Activated CD4-positive, alpha-beta T cell treated with anti-CD3 and anti-CD28 coated beads, Interleukin-2, amount 10 ng/mL, durations not matched to agents 24 days and 14 days (primary cell): ENCODE results near the gene LAMP1. TPM values are rescaled to one million over a fixed set of nuclear protein-coding genes. Genes with fewer than 3 reads are reported as not detected.

Experiments
- DNase-seq: peaks from one replicate; pipeline ENCODE4 v3.0.0; 2022
- H3K27ac Mint-ChIP-seq: one replicate; pipeline ENCODE4 v1.8.0; 2022; ENCODE audit warnings: mild to moderate bottlenecking, mixed read lengths
- H3K27me3 Mint-ChIP-seq: one replicate; pipeline ENCODE4 v1.8.0; 2022; ENCODE audit warnings: mixed read lengths
- H3K36me3 Mint-ChIP-seq: one replicate; pipeline ENCODE4 v1.8.0; 2022; ENCODE audit warnings: low read depth, mild to moderate bottlenecking, mixed read lengths
- H3K4me1 Mint-ChIP-seq: one replicate; pipeline ENCODE4 v1.8.0; 2021; ENCODE audit warnings: mixed read lengths
- H3K4me3 Mint-ChIP-seq: one replicate; pipeline ENCODE4 v1.8.0; 2022; ENCODE audit warnings: mild to moderate bottlenecking, moderate library complexity, mixed read lengths
- H3K9me3 Mint-ChIP-seq: one replicate; pipeline ENCODE4 v1.8.0; 2021; ENCODE audit warnings: mixed read lengths
- intact Hi-C: fragments of 100-400 bp; cut with micrococcal nuclease; formaldehyde crosslinking; loops from one replicate; pipeline ENCODE4 v1.15.1; 2023
- total RNA-seq: library from RNA; stranded (reverse); gene quantifications from 2 replicates; pipeline ENCODE4 v1.2.3, GENCODE V29; 2022

LAMP1 gene
- total RNA-seq, 1 donor from 2014 or later = 57.5 TPM

- H3K27me3 Mint-ChIP-seq = no peaks in the 10 kb centered on the region
- H3K36me3 Mint-ChIP-seq = peaks cover 27% of the 10 kb centered on the region
These were observed 27.4 kb downstream of the LAMP1 start for GRCh38 chr13:113324398-113324797.

DNA sequence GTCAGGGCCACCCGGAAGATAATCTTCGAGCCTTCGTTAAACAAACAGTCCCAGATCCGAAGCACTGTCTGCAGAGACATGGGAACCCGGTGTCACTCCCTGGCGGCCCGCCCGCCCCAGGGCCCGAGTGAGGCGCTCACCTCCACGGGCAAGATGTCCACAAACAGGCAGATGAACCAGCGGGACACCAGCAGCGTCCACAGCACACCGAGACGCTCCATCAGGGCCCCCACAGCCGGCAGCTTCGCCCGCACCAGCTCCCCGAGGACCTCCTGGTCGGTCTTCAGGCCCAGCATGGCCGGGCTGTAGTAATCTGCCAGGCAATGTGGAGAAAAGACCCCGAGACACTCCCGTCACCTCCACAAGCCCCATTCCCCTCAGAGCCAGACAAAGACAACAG lies 28.7 kb downstream of the LAMP1 start:
- peaks cover 22% of the 10 kb centered on the region for H3K36me3 Mint-ChIP-seq
- no peak overlapping the region for H3K4me3 Mint-ChIP-seq
- no peak overlapping the region for H3K27ac Mint-ChIP-seq
- DNase-seq = no peak
- intact Hi-C loops = no loop called here
- H3K27me3 Mint-ChIP-seq = no peaks in the 10 kb centered on the region
- H3K9me3 Mint-ChIP-seq = no peaks in the 10 kb centered on the region
- H3K4me1 Mint-ChIP-seq = no peaks in the 10 kb centered on the region

More at GRCh38 chr13:113324398-113324797, 27.4 kb downstream of the LAMP1 start:
- no peak for DNase-seq
- H3K4me3 Mint-ChIP-seq = no peak overlapping the region
- no peaks in the 10 kb centered on the region for H3K9me3 Mint-ChIP-seq
- no peaks in the 10 kb centered on the region for H3K4me1 Mint-ChIP-seq
- H3K27ac Mint-ChIP-seq = no peak overlapping the region
- intact Hi-C loops = no loop called here

DNA sequence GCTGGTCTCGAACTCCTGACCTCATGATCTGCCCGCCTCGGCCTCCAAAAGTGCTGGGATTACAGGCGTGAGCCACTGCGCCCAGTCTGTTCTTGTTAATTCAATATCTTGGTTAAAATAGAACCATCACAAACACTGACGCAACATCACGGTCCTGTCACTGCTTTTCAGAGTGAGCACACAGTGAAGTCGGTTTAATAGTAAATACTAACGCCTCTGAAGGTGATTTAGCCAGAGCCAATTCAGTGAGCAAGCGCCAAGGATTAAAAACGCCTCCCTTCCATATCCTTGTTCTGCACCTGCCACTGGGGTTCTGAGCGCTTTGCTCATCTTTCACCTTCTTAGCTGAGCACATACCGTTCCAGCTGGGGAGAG lies 30.3 kb downstream of the LAMP1 start:
- Mint-ChIP-seq H3K4me1 (no peaks in the 10 kb centered on the region), H3K27ac (no peak overlapping the region), H3K4me3 (no peak overlapping the region), H3K27me3 (no peaks in the 10 kb centered on the region), H3K9me3 (no peaks in the 10 kb centered on the region), H3K36me3 (peaks cover 10% of the 10 kb centered on the region)
- DNase-seq = no peak
- intact Hi-C loops = no loop called here

DNA sequence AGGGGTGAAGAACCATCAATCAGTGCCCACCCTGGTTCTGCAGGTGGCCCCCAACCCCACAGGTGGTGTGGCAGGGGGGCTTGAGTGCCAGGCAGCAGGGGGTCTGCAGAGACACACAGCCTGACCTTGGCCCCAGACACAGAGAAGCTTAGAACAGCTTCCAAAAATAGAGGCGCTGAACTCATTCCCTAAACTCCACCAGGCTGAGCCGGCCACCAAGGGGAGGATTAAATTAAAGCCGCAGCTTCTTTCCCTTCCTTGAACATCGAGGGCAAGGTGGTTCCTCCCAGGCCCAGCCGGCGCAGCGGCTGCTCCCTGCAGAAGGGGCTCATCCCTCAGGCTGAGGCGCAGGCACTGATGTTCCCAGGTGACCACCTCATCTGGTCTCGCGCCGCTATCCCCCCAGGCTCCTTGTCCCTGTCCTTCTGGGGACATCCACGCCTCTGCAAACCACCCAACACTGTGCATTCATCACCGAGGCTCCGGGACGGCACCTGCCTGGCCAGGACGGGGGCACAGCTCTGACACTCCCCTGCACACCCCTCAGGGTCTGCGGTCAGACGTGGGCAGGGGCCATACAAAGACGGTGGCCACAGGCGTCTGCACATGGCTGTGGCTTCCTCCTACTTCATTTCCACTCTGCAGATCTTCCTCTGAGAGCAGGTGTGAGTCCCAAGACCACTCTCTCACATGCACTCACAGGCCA lies 30.9 kb downstream of the LAMP1 start:
- peaks cover 8% of the 10 kb centered on the region for H3K36me3 Mint-ChIP-seq
- DNase-seq = no peak
- H3K4me1 Mint-ChIP-seq = no peaks in the 10 kb centered on the region
- no peak overlapping the region for H3K4me3 Mint-ChIP-seq
- no peaks in the 10 kb centered on the region for H3K27me3 Mint-ChIP-seq
- intact Hi-C loops = no loop called here
- H3K27ac Mint-ChIP-seq = no peak overlapping the region
- H3K9me3 Mint-ChIP-seq = no peaks in the 10 kb centered on the region

- Mint-ChIP-seq H3K36me3 (peaks cover 1% of the 10 kb centered on the region), H3K27ac (no peak overlapping the region), H3K27me3 (no peaks in the 10 kb centered on the region), H3K4me3 (no peak overlapping the region), H3K4me1 (no peaks in the 10 kb centered on the region), H3K9me3 (no peaks in the 10 kb centered on the region)
- intact Hi-C loops = no loop called here
- DNase-seq = no peak
These were observed 31.8 kb downstream of the LAMP1 start for GRCh38 chr13:113328851-113329250.

- Mint-ChIP-seq H3K4me3 (no peak overlapping the region), H3K4me1 (no peaks in the 10 kb centered on the region), H3K27ac (no peak overlapping the region), H3K9me3 (no peaks in the 10 kb centered on the region), H3K27me3 (no peaks in the 10 kb centered on the region), H3K36me3 (no peaks in the 10 kb centered on the region)
- intact Hi-C loops = no loop called here
- DNase-seq = no peak
These were observed 32.7 kb downstream of the LAMP1 start for GRCh38 chr13:113329656-113330312.

DNA sequence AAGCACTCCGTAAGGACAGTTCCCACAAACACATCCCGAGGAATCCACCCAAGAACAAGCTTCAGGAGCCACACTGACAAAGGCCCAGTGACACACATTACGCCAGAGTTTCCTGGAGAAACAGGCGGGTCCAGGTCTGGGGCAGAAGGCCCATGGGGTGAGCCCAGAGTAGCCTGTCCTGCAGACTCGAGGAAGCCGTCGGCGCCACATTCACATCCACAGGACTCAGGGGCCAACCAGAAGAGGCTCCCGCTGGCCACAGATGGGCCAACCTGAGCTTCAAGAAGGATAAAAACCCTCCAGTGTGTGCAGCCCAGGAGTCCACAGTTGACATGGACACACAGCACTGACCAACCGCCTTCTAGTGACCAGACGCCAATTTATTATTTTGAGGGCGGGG lies 35.6 kb downstream of the LAMP1 start:
- Mint-ChIP-seq H3K9me3 (no peaks in the 10 kb centered on the region), H3K4me1 (no peaks in the 10 kb centered on the region), H3K4me3 (no peak overlapping the region), H3K27me3 (no peaks in the 10 kb centered on the region), H3K36me3 (no peaks in the 10 kb centered on the region), H3K27ac (no peak overlapping the region)
- intact Hi-C loops = no loop called here
- DNase-seq = no peak

DNA sequence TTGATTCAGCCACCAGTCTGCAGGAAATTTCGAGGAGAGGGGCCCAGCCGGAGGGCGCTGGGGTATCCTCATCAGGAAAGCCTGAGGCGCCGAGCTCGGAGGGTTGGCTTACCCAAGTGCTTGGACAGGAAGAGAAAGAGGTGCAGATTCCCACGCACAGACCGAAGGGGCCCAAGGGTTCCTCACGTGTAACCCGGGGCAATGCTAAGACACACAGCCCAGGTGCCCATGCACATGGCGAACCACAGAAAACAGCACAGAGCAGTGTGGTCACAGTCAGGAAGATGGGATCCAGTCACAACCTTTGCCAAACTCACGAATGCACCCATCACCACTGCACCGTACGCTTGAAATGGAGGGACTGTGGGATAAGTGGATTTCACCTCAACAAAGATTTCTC lies 36.0 kb downstream of the LAMP1 start:
- no peak for DNase-seq
- H3K9me3 Mint-ChIP-seq = no peaks in the 10 kb centered on the region
- no peaks in the 10 kb centered on the region for H3K36me3 Mint-ChIP-seq
- H3K4me3 Mint-ChIP-seq = no peak overlapping the region
- no peak overlapping the region for H3K27ac Mint-ChIP-seq
- H3K4me1 Mint-ChIP-seq = no peaks in the 10 kb centered on the region
- intact Hi-C loops = no loop called here
- no peaks in the 10 kb centered on the region for H3K27me3 Mint-ChIP-seq

DNA sequence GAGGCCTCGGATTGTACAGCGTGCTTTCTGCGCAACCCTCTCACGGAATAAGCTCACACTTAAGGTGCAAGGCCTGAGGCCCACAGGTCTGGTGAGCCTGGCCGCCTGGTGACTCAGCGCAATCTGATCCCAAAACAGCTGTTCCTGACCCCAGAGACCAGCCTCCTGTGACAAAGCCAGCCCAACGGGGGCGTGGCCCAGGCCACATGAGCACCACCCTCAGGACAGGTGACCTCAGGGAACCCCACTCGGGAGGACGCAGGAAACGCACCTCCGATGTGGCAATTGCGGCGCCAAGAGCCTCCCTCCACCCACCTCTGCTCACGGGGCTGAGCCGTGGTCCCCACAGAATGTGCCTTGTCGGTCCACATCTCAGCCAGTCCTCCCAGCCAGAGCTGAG lies 40.5 kb downstream of the LAMP1 start:
- intact Hi-C loops = no loop called here
- Mint-ChIP-seq H3K9me3 (no peaks in the 10 kb centered on the region), H3K4me1 (no peaks in the 10 kb centered on the region)

DNA sequence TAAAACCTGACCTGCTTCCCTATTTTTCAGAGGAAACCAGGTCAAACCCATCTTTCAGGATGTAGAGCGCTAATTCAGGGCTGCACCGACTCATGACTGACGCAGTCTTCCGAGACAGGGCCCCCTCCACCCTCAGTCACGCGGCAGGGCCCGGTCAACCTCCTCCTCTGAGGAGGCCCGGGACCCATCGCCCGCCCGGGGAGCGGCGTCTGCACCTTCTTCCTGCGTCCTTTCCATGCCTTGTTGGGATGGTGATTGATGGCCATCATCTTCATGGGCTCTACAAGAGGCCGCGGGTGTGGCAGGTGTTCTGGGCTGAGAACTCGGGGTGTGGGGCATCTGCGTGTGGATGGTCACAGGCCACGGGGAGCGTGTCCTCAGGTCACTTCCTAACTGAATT lies 40.9 kb downstream of the LAMP1 start:
- no peak for DNase-seq
- no peak overlapping the region for H3K4me3 Mint-ChIP-seq
- H3K9me3 Mint-ChIP-seq = no peaks in the 10 kb centered on the region
- no peak overlapping the region for H3K27ac Mint-ChIP-seq
- intact Hi-C loops = no loop called here
- H3K4me1 Mint-ChIP-seq = no peaks in the 10 kb centered on the region
- H3K27me3 Mint-ChIP-seq = no peaks in the 10 kb centered on the region
- no peaks in the 10 kb centered on the region for H3K36me3 Mint-ChIP-seq

More for the DNA sequence above, 40.5 kb downstream of the LAMP1 start:
- Mint-ChIP-seq H3K36me3 (no peaks in the 10 kb centered on the region), H3K27me3 (no peaks in the 10 kb centered on the region), H3K27ac (no peak overlapping the region), H3K4me3 (no peak overlapping the region)
- DNase-seq = no peak

GRCh38 chr13:113338451-113338850 lies 41.4 kb downstream of the LAMP1 start:
- intact Hi-C loops = no loop called here
- H3K4me3 Mint-ChIP-seq = no peak overlapping the region
- H3K27ac Mint-ChIP-seq = no peak overlapping the region
- no peaks in the 10 kb centered on the region for H3K36me3 Mint-ChIP-seq
- H3K27me3 Mint-ChIP-seq = no peaks in the 10 kb centered on the region
- no peak for DNase-seq
- no peaks in the 10 kb centered on the region for H3K4me1 Mint-ChIP-seq
- no peaks in the 10 kb centered on the region for H3K9me3 Mint-ChIP-seq

- Mint-ChIP-seq H3K27me3 (no peaks in the 10 kb centered on the region), H3K4me1 (no peaks in the 10 kb centered on the region), H3K4me3 (no peak overlapping the region), H3K27ac (no peak overlapping the region), H3K9me3 (peaks cover 5% of the 10 kb centered on the region), H3K36me3 (peaks cover 3% of the 10 kb centered on the region)
- DNase-seq = no peak
- intact Hi-C loops = no loop called here
These were observed 46.0 kb downstream of the LAMP1 start for GRCh38 chr13:113342820-113343691.

DNA sequence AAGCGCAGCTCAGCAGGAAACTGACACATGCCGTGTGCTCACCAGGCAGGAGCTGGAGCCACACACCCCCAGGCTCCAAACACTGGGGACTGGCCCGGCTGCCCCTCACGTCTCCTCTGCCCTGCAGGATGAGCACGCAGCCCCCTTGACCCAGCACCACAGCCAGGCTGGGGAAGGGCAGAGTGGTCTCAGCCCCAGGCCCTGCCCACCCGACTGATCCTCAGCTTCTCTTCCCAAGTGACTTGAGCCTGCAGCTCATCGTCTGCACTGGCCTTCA lies 46.6 kb downstream of the LAMP1 start:
- Mint-ChIP-seq H3K4me3 (no peak overlapping the region), H3K36me3 (peaks cover 3% of the 10 kb centered on the region), H3K27me3 (no peaks in the 10 kb centered on the region), H3K27ac (no peak overlapping the region), H3K9me3 (peaks cover 5% of the 10 kb centered on the region), H3K4me1 (no peaks in the 10 kb centered on the region)
- intact Hi-C loops = no loop called here
- no peak for DNase-seq

DNA sequence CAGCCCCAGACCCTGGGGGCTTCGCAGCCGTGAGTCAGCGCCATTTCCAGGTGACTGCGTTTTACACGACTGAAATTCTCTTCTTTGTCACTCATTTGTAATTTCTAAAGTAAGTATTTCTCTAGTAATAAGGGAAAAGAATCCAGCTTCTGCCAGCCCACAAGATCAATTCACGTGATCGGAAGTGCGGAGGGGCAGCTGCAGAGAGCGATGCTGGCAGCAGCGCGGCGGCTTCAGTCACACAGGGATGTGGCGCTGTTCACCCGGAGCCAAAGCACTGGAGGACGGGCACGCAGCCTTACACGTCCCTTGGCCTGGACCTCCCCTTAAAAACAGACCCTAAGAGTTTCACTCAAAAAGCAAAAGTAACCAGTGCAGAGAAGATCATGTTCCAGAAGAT lies 48.4 kb downstream of the LAMP1 start:
- Mint-ChIP-seq H3K27me3 (no peaks in the 10 kb centered on the region), H3K27ac (no peak overlapping the region), H3K4me3 (no peak overlapping the region), H3K4me1 (no peaks in the 10 kb centered on the region), H3K9me3 (peaks cover 5% of the 10 kb centered on the region), H3K36me3 (peaks cover 3% of the 10 kb centered on the region)
- no peak for DNase-seq
- intact Hi-C loops = no loop called here
